GM12878 (cell line): Measurements from ENCODE around the gene MCF2L2.

Source experiments
- CHD2 ChIP-seq: IDR thresholded peaks from 2 replicates; pipeline ENCODE4 v1.6.1; 2011; ENCODE audit warnings: low read depth, low read length, improper control_type of control experiment, borderline replicate concordance
- CTCF ChIP-seq, 3 experiments: IDR thresholded peaks in 2 of 3; conservative IDR thresholded peaks in 1 of 3; 2 replicates each; pipeline ENCODE4 v1.5.1; 2011; ENCODE audit warnings: low read depth in 3 of 3, low read length in 3 of 3, mild to moderate bottlenecking in 3 of 3, control low read depth in 2 of 3, moderate library complexity in 2 of 3, inconsistent platforms in 1 of 3, mixed read lengths in 1 of 3; ENCODE audit not compliant: control insufficient read depth in 2 of 3, insufficient read depth in 1 of 3; ENCODE audit errors: extremely low read depth in 1 of 3
- HDGF ChIP-seq: fragments of 450-650 bp; IDR thresholded peaks from 2 replicates; pipeline ENCODE4 v1.6.1; 2016; ENCODE audit warnings: antibody characterized with exemption
- JUND ChIP-seq: IDR thresholded peaks from 2 replicates; pipeline ENCODE4 v1.6.1; 2012; ENCODE audit warnings: low read depth, mild to moderate bottlenecking, low read length, improper control_type of control experiment, moderate library complexity
- SPI1 ChIP-seq: IDR thresholded peaks from 2 replicates; pipeline ENCODE4 v1.6.1; 2011; ENCODE audit warnings: low read depth, mild to moderate bottlenecking, low read length, moderate library complexity, borderline replicate concordance; ENCODE audit not compliant: insufficient read depth
- YY1 ChIP-seq: IDR thresholded peaks from 2 replicates; pipeline ENCODE4 v1.6.1; 2011; ENCODE audit warnings: low read depth, mild to moderate bottlenecking, low read length

GRCh38 chr3:183312433-183312832 lies 116.0 kb downstream of the MCF2L2 start:
- TF ChIP-seq YY1 (no peak), CTCF (IDR thresholded peaks at IDR 0.05 in 2 of 3, conservative IDR thresholded peaks at IDR 0.05 in 1 of 3; ENCODE audit: control insufficient read depth in 2 of 3, extremely low read depth in 1 of 3, insufficient read depth in 1 of 3, low read depth in 3 of 3, low read length in 3 of 3) (no peak), SPI1 (no peak), JUND (no peak), HDGF (no peak), CHD2 (no peak)
